Left ventricle myocardium inferior (tissue), 1 donor: ENCODE data around the gene GNA15. TPM values are rescaled to one million over a fixed set of nuclear protein-coding genes. Genes with fewer than 3 reads are reported as not detected.

ENCODE experiments used
- DNase-seq: peaks from one replicate; pipeline ENCODE4 v3.0.0-alpha.2; 2020
- H3K27ac ChIP-seq: fragments of 200-600 bp; replicated peaks from 2 replicates; pipeline ENCODE4 v1.8.0; 2021
- H3K27me3 ChIP-seq: fragments of 200-600 bp; 2 replicates; pipeline ENCODE4 v1.8.0; 2021; ENCODE audit warnings: low read depth
- H3K36me3 ChIP-seq: fragments of 200-600 bp; 2 replicates; pipeline ENCODE4 v1.8.0; 2021
- H3K4me1 ChIP-seq: fragments of 200-600 bp; 2 replicates; pipeline ENCODE4 v1.8.0; 2021
- H3K4me3 ChIP-seq: fragments of 200-600 bp; 2 replicates; pipeline ENCODE4 v1.8.0; 2021; ENCODE audit warnings: mild to moderate bottlenecking, moderate library complexity
- H3K9me3 ChIP-seq: fragments of 200-600 bp; replicated peaks from 2 replicates; pipeline ENCODE4 v1.8.0; 2021
- CTCF ChIP-seq: fragments of 200-600 bp; IDR thresholded peaks from 2 replicates; pipeline ENCODE4 v1.8.0; 2021; ENCODE audit warnings: antibody characterized with exemption, mild to moderate bottlenecking, borderline replicate concordance
- intact Hi-C: fragments of 100-400 bp; cut with micrococcal nuclease; formaldehyde crosslinking; loops from one replicate; pipeline ENCODE4 v1.11.0; 2022
- total RNA-seq: library from RNA; stranded (reverse); fragmentation: NEBNext Ultra II Directional; extraction: Animal tissue kit (Norgen Biotek cat#: 25700); gene quantifications from one replicate; pipeline ENCODE4 v1.2.1, GENCODE V29; 2021
- donor health status: DM: no; HTN: yes; CAD: no; lungs with severe emphysema.

GNA15 gene
- total RNA-seq, 1 donor from 2014 or later, result 1.2 TPM

- intact Hi-C loops, result no loop called here
- H3K27ac ChIP-seq, result no peak overlapping the region
- H3K4me3 ChIP-seq, result no peak overlapping the region
- TF ChIP-seq CTCF, result no peak
- no peaks in the 10 kb centered on the region for H3K27me3 ChIP-seq
- no peaks in the 10 kb centered on the region for H3K9me3 ChIP-seq
- peaks cover 47% of the 10 kb centered on the region for H3K36me3 ChIP-seq
- no peaks in the 10 kb centered on the region for H3K4me1 ChIP-seq
- DNase-seq, result no peak
These were observed 72.7 kb downstream of the GNA15 start for GRCh38 chr19:3208317-3209207.

GRCh38 chr19:3210347-3211017, 74.6 kb downstream of the GNA15 start:
- TF ChIP-seq CTCF, result peak; percentile 69
- H3K9me3 ChIP-seq, result no peaks in the 10 kb centered on the region
- H3K4me3 ChIP-seq, result no peak overlapping the region
- H3K4me1 ChIP-seq, result no peaks in the 10 kb centered on the region
- peak; percentile 46 for DNase-seq
- no peak overlapping the region for H3K27ac ChIP-seq
- no peaks in the 10 kb centered on the region for H3K27me3 ChIP-seq
- intact Hi-C loops, result no loop called here
- peaks cover 31% of the 10 kb centered on the region for H3K36me3 ChIP-seq

- no peak for DNase-seq
- Histone ChIP-seq H3K27me3 (no peaks in the 10 kb centered on the region), H3K9me3 (no peaks in the 10 kb centered on the region), H3K27ac (no peak overlapping the region), H3K4me1 (no peaks in the 10 kb centered on the region), H3K36me3 (peaks cover 23% of the 10 kb centered on the region), H3K4me3 (no peak overlapping the region)
- intact Hi-C loops, result no loop called here
- TF ChIP-seq CTCF, result no peak
These were observed 75.4 kb downstream of the GNA15 start for GRCh38 chr19:3211191-3211590.

- H3K27me3 ChIP-seq, result peaks cover 3% of the 10 kb centered on the region
- no peak for TF ChIP-seq CTCF
- no peak overlapping the region for H3K27ac ChIP-seq
- H3K9me3 ChIP-seq, result no peaks in the 10 kb centered on the region
- H3K4me3 ChIP-seq, result no peak overlapping the region
- no peak for DNase-seq
- peaks cover 4% of the 10 kb centered on the region for H3K36me3 ChIP-seq
- no peaks in the 10 kb centered on the region for H3K4me1 ChIP-seq
- intact Hi-C loops, result no loop called here
These were observed 77.3 kb downstream of the GNA15 start for GRCh38 chr19:3213159-3213558.

Other genes with a start within 250 kb of the GNA15 start
- gene ZNF57, start 235.1 kb upstream of the GNA15 start, total RNA-seq, result 3.2 TPM
- 1.6 TPM for gene ZNF77, start 191.1 kb upstream of the GNA15 start, total RNA-seq
- gene TLE6, start 158.5 kb upstream of the GNA15 start, total RNA-seq, result 1.3 TPM
- gene TLE2, start 106.8 kb upstream of the GNA15 start, total RNA-seq, result 53.2 TPM
- 799 TPM for gene TLE5, start 73.5 kb upstream of the GNA15 start, total RNA-seq
- gene GNA11, start 41.7 kb upstream of the GNA15 start, total RNA-seq, result 58.1 TPM
- gene S1PR4, start 42.7 kb downstream of the GNA15 start, total RNA-seq, result 0.60 TPM
- gene NCLN, start 49.9 kb downstream of the GNA15 start, total RNA-seq, result 28.3 TPM
- gene CELF5, start 88.6 kb downstream of the GNA15 start, total RNA-seq, result not detected
- 145 TPM for gene NFIC, start 230.6 kb downstream of the GNA15 start, total RNA-seq